Measurements from ENCODE around the gene PAF1. TPM values are rescaled to one million over a fixed set of nuclear protein-coding genes. Genes with fewer than 3 reads are reported as not detected.

The PAF1 gene
- total and polyA plus RNA-seq, 2 of the 13 experiments (the other 11 are each of a cell fraction or from before 2014, with no cell fraction given) = 30.2 to 31.1 TPM

DNA sequence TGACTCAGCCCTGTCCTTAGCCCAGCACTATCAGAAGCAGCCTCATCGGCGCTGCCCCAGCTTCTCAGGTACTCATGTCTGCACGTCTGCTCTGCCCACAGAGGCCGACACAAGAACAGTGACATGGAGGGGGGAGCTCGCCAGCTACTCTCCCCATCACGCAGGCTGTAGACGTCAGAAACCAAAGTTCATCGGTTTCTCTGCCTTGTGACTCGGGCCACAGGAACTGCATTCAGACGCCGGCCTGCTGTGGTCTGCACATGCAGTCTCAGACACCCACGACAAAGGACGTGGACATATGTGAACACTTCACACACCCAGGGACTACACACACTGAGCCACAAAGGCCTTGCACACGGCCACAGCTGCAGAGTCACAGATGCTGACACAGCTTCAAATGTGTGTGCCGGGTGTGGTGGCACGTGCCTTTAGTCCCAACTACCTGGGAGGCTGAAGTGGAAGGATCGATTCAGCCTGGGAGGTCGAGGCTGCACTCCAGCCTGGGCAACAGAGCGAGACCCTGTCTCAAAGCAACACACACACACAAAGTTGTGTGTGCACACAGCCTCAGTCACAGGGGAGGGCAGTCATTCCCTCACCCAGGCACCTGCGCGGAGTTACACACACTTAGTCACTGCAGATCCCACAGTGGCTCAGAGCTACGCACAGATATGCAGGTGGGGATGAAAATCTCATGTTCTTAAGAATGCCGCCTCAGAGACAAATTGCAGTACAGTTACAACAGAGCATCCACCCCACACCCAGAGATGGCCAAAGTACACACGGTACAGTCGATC is 10.8 kb upstream of the PAF1 start (continued):
- peak; percentile 97 for TF ChIP-seq ZNF891 (CRISPR knock-in tag; IDR thresholded peaks at IDR 0.05)
- TF ChIP-seq, protein P1, sequence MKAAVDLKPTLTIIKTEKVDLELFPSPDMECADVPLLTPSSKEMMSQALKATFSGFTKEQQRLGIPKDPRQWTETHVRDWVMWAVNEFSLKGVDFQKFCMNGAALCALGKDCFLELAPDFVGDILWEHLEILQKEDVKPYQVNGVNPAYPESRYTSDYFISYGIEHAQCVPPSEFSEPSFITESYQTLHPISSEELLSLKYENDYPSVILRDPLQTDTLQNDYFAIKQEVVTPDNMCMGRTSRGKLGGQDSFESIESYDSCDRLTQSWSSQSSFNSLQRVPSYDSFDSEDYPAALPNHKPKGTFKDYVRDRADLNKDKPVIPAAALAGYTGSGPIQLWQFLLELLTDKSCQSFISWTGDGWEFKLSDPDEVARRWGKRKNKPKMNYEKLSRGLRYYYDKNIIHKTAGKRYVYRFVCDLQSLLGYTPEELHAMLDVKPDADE (CRISPR knock-in tag; IDR thresholded peaks at IDR 0.05) = no peak
- no peak for TF ChIP-seq ARID2 (CRISPR knock-in tag; IDR thresholded peaks at IDR 0.05; ENCODE audit: borderline replicate concordance)
- TF ChIP-seq HIVEP1 (CRISPR knock-in tag; IDR thresholded peaks at IDR 0.05) = peak; percentile 71
- TF ChIP-seq, protein P2, sequence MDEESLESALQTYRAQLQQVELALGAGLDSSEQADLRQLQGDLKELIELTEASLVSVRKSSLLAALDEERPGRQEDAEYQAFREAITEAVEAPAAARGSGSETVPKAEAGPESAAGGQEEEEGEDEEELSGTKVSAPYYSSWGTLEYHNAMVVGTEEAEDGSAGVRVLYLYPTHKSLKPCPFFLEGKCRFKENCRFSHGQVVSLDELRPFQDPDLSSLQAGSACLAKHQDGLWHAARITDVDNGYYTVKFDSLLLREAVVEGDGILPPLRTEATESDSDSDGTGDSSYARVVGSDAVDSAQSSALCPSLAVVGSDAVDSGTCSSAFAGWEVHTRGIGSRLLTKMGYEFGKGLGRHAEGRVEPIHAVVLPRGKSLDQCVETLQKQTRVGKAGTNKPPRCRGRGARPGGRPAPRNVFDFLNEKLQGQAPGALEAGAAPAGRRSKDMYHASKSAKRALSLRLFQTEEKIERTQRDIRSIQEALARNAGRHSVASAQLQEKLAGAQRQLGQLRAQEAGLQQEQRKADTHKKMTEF (CRISPR knock-in tag; IDR thresholded peaks at IDR 0.05) = peak; percentile 93
- TF ChIP-seq, protein P3, sequence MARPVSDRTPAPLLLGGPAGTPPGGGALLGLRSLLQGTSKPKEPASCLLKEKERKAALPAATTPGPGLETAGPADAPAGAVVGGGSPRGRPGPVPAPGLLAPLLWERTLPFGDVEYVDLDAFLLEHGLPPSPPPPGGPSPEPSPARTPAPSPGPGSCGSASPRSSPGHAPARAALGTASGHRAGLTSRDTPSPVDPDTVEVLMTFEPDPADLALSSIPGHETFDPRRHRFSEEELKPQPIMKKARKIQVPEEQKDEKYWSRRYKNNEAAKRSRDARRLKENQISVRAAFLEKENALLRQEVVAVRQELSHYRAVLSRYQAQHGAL (CRISPR knock-in tag; IDR thresholded peaks at IDR 0.05; ENCODE audit: not compliant biosample characterization) = no peak
- TF ChIP-seq ZBTB1 (CRISPR knock-in tag; IDR thresholded peaks at IDR 0.05; ENCODE audit: borderline replicate concordance) = no peak
- TF ChIP-seq, protein P4, sequence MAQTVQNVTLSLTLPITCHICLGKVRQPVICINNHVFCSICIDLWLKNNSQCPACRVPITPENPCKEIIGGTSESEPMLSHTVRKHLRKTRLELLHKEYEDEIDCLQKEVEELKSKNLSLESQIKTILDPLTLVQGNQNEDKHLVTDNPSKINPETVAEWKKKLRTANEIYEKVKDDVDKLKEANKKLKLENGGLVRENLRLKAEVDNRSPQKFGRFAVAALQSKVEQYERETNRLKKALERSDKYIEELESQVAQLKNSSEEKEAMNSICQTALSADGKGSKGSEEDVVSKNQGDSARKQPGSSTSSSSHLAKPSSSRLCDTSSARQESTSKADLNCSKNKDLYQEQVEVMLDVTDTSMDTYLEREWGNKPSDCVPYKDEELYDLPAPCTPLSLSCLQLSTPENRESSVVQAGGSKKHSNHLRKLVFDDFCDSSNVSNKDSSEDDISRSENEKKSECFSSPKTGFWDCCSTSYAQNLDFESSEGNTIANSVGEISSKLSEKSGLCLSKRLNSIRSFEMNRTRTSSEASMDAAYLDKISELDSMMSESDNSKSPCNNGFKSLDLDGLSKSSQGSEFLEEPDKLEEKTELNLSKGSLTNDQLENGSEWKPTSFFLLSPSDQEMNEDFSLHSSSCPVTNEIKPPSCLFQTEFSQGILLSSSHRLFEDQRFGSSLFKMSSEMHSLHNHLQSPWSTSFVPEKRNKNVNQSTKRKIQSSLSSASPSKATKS (CRISPR knock-in tag; IDR thresholded peaks at IDR 0.05) = no peak
- TF ChIP-seq, protein P5, sequence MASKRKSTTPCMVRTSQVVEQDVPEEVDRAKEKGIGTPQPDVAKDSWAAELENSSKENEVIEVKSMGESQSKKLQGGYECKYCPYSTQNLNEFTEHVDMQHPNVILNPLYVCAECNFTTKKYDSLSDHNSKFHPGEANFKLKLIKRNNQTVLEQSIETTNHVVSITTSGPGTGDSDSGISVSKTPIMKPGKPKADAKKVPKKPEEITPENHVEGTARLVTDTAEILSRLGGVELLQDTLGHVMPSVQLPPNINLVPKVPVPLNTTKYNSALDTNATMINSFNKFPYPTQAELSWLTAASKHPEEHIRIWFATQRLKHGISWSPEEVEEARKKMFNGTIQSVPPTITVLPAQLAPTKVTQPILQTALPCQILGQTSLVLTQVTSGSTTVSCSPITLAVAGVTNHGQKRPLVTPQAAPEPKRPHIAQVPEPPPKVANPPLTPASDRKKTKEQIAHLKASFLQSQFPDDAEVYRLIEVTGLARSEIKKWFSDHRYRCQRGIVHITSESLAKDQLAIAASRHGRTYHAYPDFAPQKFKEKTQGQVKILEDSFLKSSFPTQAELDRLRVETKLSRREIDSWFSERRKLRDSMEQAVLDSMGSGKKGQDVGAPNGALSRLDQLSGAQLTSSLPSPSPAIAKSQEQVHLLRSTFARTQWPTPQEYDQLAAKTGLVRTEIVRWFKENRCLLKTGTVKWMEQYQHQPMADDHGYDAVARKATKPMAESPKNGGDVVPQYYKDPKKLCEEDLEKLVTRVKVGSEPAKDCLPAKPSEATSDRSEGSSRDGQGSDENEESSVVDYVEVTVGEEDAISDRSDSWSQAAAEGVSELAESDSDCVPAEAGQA (IDR thresholded peaks at IDR 0.05; ENCODE audit: low read depth) = peak; percentile 82
- TF ChIP-seq, protein P5 (CRISPR knock-in tag; IDR thresholded peaks at IDR 0.05; ENCODE audit: borderline replicate concordance) = no peak
- peak; percentile 22; the same call in 1 of the 2 replicates for TF ChIP-seq NR2C2 (CRISPR knock-in tag; IDR thresholded peaks at IDR 0.05; ENCODE audit: borderline replicate concordance)
- TF ChIP-seq MLLT10 (CRISPR knock-in tag; IDR thresholded peaks at IDR 0.05) = no peak
- no peak; the same call in 1 of the 2 replicates for TF ChIP-seq ARNT2 (CRISPR knock-in tag; IDR thresholded peaks at IDR 0.05; ENCODE audit: low read depth)
- no peak; the same call in 1 of the 2 replicates for TF ChIP-seq ZNF678 (CRISPR knock-in tag; IDR thresholded peaks at IDR 0.05)
- TF ChIP-seq, protein P6, sequence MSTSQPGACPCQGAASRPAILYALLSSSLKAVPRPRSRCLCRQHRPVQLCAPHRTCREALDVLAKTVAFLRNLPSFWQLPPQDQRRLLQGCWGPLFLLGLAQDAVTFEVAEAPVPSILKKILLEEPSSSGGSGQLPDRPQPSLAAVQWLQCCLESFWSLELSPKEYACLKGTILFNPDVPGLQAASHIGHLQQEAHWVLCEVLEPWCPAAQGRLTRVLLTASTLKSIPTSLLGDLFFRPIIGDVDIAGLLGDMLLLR (CRISPR knock-in tag; IDR thresholded peaks at IDR 0.05) = peak; percentile 81
- TF ChIP-seq GZF1 (CRISPR knock-in tag; IDR thresholded peaks at IDR 0.05) = no peak

All from HepG2 (cell line).